Measurements from ENCODE around the gene KAT7.

The KAT7 gene

GRCh38 chr17:49835472-49835871, 47.0 kb downstream of the KAT7 start:
- no peak overlapping the region for H3K4me3 ChIP-seq (ENCODE audit: low read depth, low read length)
- H3K36me3 ChIP-seq (ENCODE audit: control insufficient read depth, insufficient read depth, low read length): no peaks in the 10 kb centered on the region
- TF ChIP-seq CTCF (IDR thresholded peaks at IDR 0.05): no peak
- H3K27ac ChIP-seq: peak overlapping the region; percentile 25
- no peaks in the 10 kb centered on the region for H3K9me3 ChIP-seq (ENCODE audit: control insufficient read depth, low read length)
- no peak overlapping the region for H3K4me2 ChIP-seq (ENCODE audit: low read length)
- H3K9ac ChIP-seq: no peak overlapping the region
- H3K27me3 ChIP-seq (ENCODE audit: control insufficient read depth, insufficient read depth, low read length): no peaks in the 10 kb centered on the region
- H3K79me2 ChIP-seq: peaks cover 4% of the 10 kb centered on the region
- H3K4me1 ChIP-seq: peaks cover under 1% of the 10 kb centered on the region
- H2AFZ ChIP-seq: no peak overlapping the region

- Histone ChIP-seq H3K9me3 (ENCODE audit: control insufficient read depth, low read length) (no peaks in the 10 kb centered on the region), H3K27me3 (ENCODE audit: control insufficient read depth, insufficient read depth, low read length) (no peaks in the 10 kb centered on the region), H3K79me2 (peaks cover 3% of the 10 kb centered on the region), H3K27ac (peak overlapping the region; percentile 25), H3K4me1 (no peaks in the 10 kb centered on the region), H2AFZ (no peak overlapping the region), H3K9ac (no peak overlapping the region), H3K4me2 (ENCODE audit: low read length) (no peak overlapping the region), H3K36me3 (ENCODE audit: control insufficient read depth, insufficient read depth, low read length) (no peaks in the 10 kb centered on the region), H3K4me3 (ENCODE audit: low read depth, low read length) (no peak overlapping the region)
- no peak for TF ChIP-seq CTCF (IDR thresholded peaks at IDR 0.05)
These were observed 47.9 kb downstream of the KAT7 start for GRCh38 chr17:49836111-49837030.

GRCh38 chr17:49839455-49839854, 51.0 kb downstream of the KAT7 start:
- TF ChIP-seq CTCF (IDR thresholded peaks at IDR 0.05): no peak
- Histone ChIP-seq H3K79me2 (peaks cover 3% of the 10 kb centered on the region), H3K36me3 (ENCODE audit: control insufficient read depth, insufficient read depth, low read length) (no peaks in the 10 kb centered on the region), H2AFZ (no peak overlapping the region), H3K27me3 (ENCODE audit: control insufficient read depth, insufficient read depth, low read length) (no peaks in the 10 kb centered on the region), H3K4me2 (ENCODE audit: low read length) (no peak overlapping the region), H3K4me3 (ENCODE audit: low read depth, low read length) (no peak overlapping the region), H3K9ac (no peak overlapping the region), H3K27ac (no peak overlapping the region), H3K9me3 (ENCODE audit: control insufficient read depth, low read length) (no peaks in the 10 kb centered on the region), H3K4me1 (no peaks in the 10 kb centered on the region)

- H3K4me3 ChIP-seq (ENCODE audit: low read depth, low read length): no peak overlapping the region
- H3K79me2 ChIP-seq: peaks cover 3% of the 10 kb centered on the region
- H2AFZ ChIP-seq: no peak overlapping the region
- no peaks in the 10 kb centered on the region for H3K9me3 ChIP-seq (ENCODE audit: control insufficient read depth, low read length)
- H3K27ac ChIP-seq: no peak overlapping the region
- TF ChIP-seq CTCF (IDR thresholded peaks at IDR 0.05): no peak
- no peak overlapping the region for H3K9ac ChIP-seq
- H3K4me2 ChIP-seq (ENCODE audit: low read length): no peak overlapping the region
- H3K36me3 ChIP-seq (ENCODE audit: control insufficient read depth, insufficient read depth, low read length): no peaks in the 10 kb centered on the region
- no peaks in the 10 kb centered on the region for H3K27me3 ChIP-seq (ENCODE audit: control insufficient read depth, insufficient read depth, low read length)
- no peaks in the 10 kb centered on the region for H3K4me1 ChIP-seq
These were observed 53.1 kb downstream of the KAT7 start for GRCh38 chr17:49841548-49841947.

- no peak overlapping the region for H2AFZ ChIP-seq
- TF ChIP-seq CTCF (IDR thresholded peaks at IDR 0.05): no peak
- peaks cover 3% of the 10 kb centered on the region for H3K79me2 ChIP-seq
- no peaks in the 10 kb centered on the region for H3K9me3 ChIP-seq (ENCODE audit: control insufficient read depth, low read length)
- no peak overlapping the region for H3K9ac ChIP-seq
- no peaks in the 10 kb centered on the region for H3K4me1 ChIP-seq
- H3K4me3 ChIP-seq (ENCODE audit: low read depth, low read length): no peak overlapping the region
- no peaks in the 10 kb centered on the region for H3K27me3 ChIP-seq (ENCODE audit: control insufficient read depth, insufficient read depth, low read length)
- no peaks in the 10 kb centered on the region for H3K36me3 ChIP-seq (ENCODE audit: control insufficient read depth, insufficient read depth, low read length)
- no peak overlapping the region for H3K4me2 ChIP-seq (ENCODE audit: low read length)
- no peak overlapping the region for H3K27ac ChIP-seq
These were observed 53.9 kb downstream of the KAT7 start for GRCh38 chr17:49842371-49842770.
